NCI-H446 (cell line): ENCODE results near the gene SLC25A29.
"Not testable (repeated sequence)": the region's sequence is repeated elsewhere in the genome, so short reads cannot be mapped to it uniquely, and the experiment has no call there.

ENCODE experiments used
- DNase-seq, 2 experiments: peaks; one replicate each; lab custom pipeline; 2025; lab: John Stamatoyannopoulos, UW

Gene SLC25A29

DNA sequence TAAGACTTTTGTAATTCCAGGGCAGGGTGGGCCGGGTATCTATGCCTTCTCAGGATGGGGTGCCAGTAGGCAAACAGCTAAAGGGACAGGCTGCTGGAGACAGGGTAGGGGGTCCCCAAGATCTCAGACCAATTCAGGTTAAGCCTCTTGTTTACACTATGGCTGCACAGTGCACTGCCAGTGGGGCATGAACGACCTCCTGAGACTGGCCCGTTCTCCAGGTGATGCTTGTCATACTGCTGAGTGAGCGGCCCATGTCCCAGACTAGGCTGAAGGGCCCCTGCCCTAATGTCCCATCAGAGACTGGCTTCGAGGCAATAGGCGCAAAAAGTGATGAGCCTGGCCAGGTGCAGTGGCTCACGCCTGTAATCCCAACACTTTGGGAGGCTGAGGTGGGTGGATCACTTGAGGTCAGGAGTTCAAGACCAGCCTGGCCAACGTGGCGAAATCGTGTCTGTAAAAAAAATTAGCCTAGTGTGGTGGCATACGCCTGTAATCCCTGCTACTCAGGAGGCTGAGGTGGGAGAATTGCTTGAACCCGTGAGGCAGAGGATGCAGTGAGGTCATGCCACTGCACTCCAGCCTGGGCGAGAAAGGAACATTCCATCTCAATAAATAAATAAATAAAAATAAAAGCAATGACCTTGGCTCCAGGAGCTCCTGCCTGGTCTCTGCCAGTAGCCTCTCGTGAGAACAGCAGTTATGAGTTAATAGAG, 12.6 kb downstream of the SLC25A29 start:
- no peak for DNase-seq

DNA sequence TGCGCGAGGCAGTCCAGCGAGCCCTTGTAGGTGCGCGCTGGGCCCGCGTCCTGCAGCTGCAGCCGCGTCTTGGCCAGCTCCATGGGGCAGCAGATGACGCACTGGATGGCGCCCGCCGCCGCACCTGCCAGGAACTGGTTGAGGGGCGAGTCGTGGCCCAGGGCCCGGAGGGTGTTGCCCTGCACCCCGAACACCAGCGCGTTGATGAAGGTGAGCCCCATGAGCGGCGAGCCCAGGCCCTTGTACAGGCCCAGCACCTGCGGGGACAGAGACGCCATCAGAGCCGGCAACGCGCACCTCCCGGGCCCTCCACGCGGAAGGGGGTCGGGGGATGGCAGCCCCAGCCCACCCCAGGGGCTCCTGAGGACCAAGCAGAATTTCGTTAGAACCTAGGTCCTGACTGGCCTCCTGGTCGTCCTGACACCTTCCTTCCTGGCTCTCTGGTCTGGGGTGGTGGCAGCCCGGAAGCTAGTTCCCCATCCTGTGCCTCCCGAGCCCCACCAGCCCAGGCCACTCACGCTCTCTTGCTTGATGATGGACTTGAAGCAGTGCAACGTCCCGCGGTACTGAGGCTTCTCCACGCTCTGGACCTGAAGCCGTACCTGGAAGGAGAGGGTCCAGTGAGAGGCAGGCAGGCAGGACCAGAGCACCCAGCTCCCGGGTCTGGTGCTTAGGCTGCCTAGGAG, 13.3 kb downstream of the SLC25A29 start:
- no peak for DNase-seq

- no peak for DNase-seq
These were observed 13.9 kb downstream of the SLC25A29 start for GRCh38 chr14:100292301-100292775.

- DNase-seq: no peak
These were observed 14.8 kb downstream of the SLC25A29 start for GRCh38 chr14:100291305-100292075.

DNA sequence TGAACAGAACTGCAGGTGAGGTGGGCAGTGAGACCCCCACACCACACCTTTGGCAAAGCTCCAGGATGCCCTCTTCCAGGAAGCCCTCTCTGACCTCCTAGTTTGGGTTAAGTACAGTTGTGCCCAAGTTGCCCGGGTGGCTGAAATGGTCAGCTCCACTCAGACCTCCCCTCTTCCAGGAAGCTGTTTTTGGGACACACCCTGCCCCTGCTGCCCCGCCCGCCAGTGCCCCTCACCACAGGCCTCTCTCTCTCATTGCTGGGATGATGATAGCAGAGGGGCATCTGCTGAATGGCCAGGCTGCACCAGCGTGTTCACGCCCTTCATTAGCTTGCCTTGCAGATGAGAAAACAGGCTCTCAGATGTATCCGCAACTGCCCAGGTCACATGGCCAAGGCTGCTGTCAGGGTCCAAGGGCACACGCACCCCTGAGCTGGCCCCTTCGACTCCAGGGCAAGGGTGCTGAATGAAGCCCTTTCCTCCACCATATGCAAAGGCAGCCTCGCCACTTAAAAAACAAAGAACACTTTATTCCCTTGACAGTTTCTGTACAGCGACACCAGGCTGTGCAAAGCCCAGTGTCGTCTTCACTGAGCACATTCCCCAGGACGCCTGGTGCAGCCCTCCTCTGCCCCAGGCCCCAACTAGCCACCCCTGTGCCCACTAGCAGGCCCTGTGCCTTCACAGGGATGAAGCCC, 15.5 kb downstream of the SLC25A29 start:
- DNase-seq: no peak

DNA sequence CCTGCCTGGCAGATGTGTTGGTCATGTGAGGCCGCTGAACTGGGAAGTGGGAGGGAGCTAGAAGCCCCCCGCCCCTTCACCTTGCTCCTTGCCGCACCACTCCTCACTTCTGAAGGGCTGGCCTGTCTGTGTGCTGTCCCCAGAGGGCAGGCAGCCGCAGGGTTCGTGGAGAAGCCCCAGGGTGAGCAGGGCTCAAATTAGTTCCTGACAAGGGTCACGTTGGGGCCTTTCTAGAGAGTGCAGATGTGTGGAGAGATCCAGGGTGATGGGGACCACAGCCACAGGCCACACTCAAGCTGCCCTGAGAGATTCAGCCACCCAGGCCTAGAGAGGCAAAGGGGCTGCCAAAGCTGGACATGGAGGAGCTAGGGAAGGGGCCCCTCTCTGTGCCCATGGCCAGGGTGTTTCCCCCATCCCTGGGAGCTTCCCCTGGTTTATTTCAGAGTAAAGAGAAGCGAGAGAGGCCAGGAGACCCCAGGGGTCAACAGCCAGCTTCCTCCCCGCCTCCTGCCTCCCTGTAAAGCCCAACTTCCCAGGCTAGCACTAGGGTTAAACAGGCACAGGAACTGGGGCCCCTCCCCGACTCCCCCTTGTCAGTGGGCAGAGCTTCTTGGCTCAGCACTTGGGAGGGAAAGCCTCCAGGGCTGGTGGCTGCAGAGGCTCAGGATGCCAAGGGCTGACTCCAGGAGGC, 16.2 kb downstream of the SLC25A29 start:
- no peak for DNase-seq

- DNase-seq: no peak
These were observed 17.7 kb downstream of the SLC25A29 start for GRCh38 chr14:100288382-100289185.

GRCh38 chr14:100287998-100288295, 18.3 kb downstream of the SLC25A29 start:
- DNase-seq: not testable (repeated sequence)

- DNase-seq: no peak
These were observed 18.8 kb downstream of the SLC25A29 start for GRCh38 chr14:100287202-100287997.

DNA sequence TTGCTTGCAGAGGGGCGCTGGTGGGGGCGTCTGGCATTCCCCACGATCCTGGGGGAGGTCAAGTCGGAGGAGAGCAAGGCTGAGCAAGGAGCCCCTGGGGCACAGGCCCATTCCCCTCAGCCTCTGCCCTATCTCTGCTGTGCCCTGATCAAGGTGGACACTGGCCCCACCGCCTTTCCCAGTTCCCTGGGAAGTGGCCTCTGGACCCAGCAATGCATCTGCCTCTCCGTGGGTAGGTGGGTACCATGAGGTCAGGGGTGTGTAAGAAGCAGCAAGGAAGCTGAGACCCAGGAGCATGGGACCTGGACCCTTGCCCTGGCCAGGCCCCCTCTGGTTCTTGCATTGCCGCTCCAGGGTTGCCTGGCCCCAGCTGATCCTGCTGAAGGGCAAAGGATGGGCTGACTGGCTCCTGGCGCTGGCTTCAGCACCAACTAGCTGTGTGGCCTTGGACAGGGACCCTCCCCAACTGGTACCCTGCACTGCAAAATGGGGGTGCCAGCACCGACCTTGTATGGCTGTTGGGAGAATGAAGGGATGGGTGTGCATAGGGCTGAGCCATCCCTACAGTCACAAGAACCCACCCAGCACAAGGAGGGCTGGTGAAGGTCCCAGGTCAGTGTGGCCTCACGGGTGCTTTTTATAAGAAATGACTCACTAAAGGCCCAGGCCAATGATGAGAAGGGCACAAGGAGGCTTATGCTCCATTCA, 19.6 kb downstream of the SLC25A29 start:
- DNase-seq: no peak

- no peak for DNase-seq
These were observed 20.3 kb downstream of the SLC25A29 start for GRCh38 chr14:100285913-100286400.

DNA sequence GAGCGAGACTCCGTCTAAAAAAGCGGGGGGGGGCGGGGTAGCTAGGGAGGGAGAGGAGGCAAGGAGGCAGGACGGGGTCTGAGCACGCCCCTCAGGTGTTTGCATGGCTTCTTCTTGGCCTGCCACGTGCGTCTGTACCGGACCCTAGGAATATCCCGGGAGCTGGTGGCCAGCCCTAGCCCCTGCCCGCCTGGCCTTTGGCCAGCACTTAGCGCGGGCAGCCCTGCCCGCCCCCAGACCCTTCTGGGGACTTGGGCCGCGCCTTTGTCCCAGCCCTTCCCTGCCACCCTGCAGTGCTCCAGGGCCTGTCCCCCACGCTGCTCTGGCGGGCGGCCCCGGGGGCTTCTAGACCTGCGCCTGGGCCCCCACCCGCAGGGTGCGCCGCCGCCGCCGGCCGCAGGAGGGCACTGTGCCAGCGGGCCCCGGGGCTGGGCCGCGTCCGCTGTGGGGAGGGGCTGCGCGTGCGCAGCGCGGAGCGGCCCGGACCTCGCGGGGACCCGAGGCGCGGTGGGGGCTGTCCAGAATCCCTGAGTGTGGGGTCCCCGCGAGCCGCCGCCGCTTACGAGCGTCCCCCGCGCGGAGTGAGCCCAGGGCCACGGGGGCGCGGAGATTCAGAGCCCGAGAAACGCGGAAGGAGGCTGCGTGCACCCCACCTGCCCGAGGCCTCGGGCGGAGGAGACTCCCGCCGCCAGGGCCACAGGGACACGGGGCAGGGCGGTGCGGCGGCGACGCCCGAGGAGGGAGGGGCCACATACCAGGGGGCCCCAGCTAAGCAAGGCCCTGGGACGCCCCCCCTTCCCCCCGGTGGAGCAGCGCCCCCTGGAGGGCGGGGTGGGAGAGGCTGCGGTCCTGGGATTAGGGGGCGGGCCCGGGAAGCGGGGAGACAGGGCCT, 21.0 kb downstream of the SLC25A29 start:
- DNase-seq: peak; percentile 51 to 86

GRCh38 chr14:100283984-100284881, 22.0 kb downstream of the SLC25A29 start:
- no peak for DNase-seq

- not testable (repeated sequence) for DNase-seq
These were observed 22.8 kb downstream of the SLC25A29 start for GRCh38 chr14:100283436-100283835.

- DNase-seq: no peak
These were observed 23.4 kb downstream of the SLC25A29 start for GRCh38 chr14:100282766-100283419.

- DNase-seq: no peak
These were observed 24.2 kb downstream of the SLC25A29 start for GRCh38 chr14:100282083-100282350.
